A172 (cell line): ENCODE results near the gene EXOC5. TPM values are rescaled to one million over a fixed set of nuclear protein-coding genes. Genes with fewer than 3 reads are reported as not detected.
A peak's percentile ranks its signal among the peaks of the same experiment; 100 is the strongest.

Experiments used
- DNase-seq: peaks from one replicate; pipeline ENCODE4 v3.0.0-alpha.2; 2015; ENCODE audit warnings: low spot score
- total RNA-seq: library from RNA; depleted of rRNA; stranded (reverse); fragments of >200 nt; shearing (Covaris generic); gene quantifications from 2 replicates; pipeline ENCODE4 v1.2.3, GENCODE V29; 2014; rRNA removed

The EXOC5 gene, protein sequence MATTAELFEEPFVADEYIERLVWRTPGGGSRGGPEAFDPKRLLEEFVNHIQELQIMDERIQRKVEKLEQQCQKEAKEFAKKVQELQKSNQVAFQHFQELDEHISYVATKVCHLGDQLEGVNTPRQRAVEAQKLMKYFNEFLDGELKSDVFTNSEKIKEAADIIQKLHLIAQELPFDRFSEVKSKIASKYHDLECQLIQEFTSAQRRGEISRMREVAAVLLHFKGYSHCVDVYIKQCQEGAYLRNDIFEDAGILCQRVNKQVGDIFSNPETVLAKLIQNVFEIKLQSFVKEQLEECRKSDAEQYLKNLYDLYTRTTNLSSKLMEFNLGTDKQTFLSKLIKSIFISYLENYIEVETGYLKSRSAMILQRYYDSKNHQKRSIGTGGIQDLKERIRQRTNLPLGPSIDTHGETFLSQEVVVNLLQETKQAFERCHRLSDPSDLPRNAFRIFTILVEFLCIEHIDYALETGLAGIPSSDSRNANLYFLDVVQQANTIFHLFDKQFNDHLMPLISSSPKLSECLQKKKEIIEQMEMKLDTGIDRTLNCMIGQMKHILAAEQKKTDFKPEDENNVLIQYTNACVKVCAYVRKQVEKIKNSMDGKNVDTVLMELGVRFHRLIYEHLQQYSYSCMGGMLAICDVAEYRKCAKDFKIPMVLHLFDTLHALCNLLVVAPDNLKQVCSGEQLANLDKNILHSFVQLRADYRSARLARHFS
- 43.7 and 75.1 TPM in 2 replicates for total RNA-seq

DNA sequence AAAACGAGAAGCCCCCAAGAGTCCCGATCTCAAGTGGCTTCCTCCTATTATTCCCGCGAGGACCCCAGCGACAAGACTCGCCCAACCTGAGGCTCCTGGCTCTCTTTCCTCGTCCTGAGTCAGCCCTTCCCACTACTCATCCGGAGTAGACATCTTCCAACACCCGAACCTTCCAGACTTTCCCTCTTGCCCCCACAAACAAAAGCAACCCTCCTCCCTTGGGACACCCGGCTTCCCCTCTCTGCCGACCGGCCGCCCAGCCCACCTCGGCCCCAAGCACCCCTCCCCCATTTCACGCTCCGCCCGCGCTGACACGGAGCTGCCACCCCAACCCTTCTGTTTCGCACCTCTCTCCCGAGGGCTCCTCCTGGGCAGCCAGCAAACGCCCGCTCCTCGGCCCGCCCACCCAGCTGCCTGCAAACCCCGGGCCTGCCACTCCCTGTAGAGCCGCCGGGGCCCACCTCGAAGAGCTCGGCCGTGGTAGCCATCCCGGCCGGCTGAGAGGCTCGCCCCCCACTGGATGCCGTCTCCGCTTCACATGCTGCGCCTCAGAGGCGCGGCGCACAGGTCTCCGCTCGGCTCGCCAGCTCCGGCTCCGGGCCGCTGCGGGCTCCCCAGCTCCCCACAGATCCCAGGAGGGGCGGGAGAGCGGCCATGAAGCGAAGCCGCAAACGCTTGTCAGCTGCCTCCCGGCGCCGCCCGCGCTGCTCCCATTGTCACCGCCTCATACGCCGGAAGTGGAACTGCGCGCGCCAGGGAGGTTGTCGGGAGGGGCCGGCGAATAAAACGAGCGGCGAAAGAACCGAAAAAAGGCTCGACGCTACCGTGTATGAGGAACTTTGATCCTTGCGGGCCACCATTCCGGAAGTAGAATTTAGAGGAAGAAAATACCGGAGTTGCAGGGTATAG, at the start of gene EXOC5, which contains the start of gene AP5M1:
EXOC5 (minus strand) TSS at position 745 of the 909 bp plus-strand sequence; CDS start at position 488, 257 bp downstream.
AP5M1 (plus strand) TSS at position 811 of the 909 bp plus-strand sequence. CDS start 344 bp downstream, outside the sequence.
- peak; percentile 64 for DNase-seq

DNA sequence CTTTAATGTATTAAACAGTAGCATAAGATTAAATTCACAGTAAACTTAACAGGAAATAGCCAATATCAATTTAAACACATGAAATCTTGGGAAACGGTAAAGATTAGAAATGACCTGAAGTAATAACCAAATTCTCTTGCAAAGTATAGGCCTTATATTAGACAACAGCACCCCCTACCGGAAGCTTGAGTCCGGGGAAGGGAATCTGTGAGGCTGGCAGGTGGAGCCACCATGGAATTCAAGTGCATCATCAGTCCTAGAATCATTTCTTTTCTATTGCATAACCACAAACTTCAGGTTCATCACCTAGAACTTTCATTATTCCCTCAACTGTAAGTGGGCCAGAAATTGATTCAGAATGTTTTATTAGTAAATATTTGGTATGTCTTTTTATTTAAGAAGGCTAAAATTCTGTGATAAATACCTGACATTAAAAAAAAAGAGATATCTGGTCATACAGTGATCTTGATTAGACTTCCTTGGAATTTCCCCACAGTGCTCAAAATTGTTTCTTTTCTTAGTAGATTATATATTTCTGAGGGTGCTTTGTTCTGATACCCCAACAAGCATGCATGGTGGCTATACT, 48.6 kb upstream of the EXOC5 start:
- peak; percentile 41 for DNase-seq

DNA sequence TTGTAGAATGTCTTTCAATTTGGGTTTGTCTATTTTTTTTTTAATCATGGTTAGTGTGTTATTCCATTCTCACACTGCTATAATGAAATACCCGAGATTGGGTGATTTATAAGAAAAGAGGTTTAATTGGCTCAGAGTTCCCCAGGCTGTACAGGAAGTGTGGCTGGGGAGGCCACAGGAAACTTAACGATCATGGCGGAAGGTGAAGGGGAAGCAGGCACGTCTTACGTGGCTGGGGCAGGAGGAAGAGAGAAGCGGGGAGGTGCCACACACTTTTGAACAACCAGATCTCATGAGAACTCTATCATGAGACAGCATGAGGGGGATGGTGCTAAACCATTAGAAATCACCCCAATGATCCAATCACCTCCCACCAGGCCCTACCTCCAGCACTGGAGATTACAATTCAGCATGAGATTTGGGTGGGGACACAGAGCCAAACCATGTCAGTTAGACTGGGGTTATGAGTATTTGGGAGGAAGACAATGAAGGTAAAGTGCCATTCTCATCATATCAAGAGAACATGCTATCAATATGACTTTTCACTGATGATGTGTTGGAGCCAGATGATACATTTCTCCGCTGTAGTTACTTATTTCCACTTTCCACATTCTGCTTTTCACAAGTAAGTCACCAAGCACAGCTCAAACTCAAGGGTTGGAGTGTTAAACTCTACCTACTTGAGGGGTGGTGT, 45.8 kb upstream of the EXOC5 start:
- no peak for DNase-seq

DNA sequence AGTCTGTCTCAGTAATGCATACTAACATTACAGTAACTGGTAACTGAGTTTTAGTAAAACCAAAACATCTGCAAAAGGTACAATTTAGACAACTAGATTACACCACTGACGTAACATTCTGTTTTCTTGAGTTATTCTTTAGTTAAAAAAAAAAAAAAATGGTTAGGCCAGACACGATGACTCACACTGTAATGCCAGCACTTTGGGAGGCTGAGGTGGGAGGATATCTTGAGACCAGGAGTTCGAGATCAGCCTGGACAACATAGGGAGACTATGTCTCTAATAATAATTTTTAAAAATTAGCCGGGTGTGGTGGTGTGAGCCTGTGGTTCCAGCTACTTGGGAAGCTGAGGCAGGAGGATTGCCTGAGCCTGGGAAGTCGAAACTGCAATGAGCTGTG, 34.2 kb upstream of the EXOC5 start:
- no peak for DNase-seq

DNA sequence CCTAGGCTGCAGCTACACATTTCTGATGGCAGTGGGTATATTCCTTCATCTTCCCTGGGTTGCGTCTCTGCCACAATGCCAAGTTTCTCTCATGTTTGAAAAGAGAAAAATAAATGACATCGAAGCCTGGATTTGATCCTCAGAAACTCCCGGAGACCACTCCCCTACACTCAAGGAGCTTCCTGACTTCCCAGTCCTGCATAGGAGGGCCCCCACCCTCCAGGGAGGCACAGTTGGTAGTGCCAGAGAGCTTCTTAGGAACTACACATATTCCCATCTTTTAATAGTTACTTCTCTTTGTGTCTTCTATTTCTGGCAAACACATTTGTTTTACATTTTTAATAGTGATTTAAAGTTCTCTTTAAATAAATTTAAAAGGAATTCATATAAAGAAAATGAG, 30.8 kb upstream of the EXOC5 start:
- no peak for DNase-seq

DNA sequence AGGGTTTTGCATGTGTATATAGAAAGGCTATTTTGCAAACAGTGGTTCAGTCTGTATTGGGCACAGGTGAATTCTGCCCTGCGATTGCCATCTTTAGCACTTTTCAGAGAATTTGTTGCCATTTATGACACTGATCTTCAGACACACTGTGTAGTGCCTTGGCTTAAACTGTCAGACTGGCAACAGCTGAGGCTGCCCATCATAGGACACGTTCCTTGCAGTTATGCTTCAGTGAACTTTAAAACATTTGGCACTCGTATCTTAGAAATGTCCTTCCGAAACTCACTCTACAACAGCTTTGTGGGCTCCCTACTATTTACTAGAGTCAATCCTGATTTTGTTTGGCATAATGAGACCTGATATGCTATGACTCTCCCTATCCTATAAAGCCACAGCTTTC, 29.1 kb upstream of the EXOC5 start:
- no peak for DNase-seq

DNA sequence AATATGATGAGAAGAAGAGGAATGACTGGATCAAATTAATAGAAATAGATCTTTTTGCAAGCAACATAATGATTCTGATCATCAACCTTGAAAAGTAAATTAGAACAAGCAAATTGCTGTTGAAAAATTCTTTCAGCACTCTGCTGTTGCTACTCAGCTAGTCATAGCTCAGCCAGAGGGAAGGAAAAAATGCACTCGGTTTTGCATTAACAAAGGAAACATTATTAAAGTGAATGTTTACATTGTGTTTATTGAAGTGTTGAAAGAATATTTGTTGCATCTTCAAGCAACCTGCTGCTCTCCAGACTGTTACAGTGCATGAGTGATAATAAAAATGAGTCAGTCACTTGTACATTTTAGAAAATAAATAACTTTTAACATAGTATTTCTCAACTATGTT, 26.5 kb upstream of the EXOC5 start:
- no peak for DNase-seq

DNA sequence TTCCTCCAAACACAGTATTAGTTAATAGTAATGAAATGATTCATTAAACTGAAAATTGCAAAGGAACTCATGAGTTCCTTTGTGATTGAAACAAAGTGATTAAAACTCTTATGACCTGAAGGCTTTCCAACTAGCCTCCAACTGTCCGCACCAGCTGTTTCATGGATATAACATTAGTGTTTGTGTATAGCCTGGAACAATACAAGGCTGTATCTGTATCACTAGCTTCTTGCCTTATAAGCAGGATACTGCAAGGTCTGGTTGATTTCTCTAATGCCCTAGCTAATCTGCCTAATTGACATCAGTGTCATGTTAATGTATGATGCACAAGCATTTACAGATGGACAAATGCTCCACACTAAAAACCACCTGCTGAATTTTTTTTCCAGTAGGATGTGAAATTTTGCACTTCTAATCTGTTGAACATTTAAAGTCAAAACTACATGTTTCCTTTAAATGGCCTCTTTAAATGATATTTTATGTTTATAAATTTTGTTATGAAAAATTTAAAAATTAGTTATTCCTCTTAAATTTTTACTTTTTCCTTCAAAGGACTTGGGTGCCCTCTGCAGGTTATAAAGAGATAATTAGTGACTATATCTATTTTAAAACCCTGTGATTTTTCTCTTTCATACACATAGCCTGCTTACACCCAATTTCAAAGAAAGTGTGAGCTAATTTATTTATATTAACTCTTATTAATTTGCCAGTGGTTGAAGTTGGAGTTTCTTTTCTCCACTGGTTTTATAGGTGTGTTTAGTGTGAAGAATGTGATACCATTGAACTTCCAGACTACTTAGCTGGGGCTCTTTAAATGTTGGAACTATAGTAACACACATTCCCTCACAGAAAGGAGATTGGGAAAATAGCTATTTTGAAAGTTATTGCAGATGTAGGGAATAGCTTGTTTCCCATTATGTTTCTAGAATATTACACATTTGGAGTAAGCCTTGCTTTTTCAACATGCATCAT, 25.4 kb upstream of the EXOC5 start:
- DNase-seq: no peak

DNA sequence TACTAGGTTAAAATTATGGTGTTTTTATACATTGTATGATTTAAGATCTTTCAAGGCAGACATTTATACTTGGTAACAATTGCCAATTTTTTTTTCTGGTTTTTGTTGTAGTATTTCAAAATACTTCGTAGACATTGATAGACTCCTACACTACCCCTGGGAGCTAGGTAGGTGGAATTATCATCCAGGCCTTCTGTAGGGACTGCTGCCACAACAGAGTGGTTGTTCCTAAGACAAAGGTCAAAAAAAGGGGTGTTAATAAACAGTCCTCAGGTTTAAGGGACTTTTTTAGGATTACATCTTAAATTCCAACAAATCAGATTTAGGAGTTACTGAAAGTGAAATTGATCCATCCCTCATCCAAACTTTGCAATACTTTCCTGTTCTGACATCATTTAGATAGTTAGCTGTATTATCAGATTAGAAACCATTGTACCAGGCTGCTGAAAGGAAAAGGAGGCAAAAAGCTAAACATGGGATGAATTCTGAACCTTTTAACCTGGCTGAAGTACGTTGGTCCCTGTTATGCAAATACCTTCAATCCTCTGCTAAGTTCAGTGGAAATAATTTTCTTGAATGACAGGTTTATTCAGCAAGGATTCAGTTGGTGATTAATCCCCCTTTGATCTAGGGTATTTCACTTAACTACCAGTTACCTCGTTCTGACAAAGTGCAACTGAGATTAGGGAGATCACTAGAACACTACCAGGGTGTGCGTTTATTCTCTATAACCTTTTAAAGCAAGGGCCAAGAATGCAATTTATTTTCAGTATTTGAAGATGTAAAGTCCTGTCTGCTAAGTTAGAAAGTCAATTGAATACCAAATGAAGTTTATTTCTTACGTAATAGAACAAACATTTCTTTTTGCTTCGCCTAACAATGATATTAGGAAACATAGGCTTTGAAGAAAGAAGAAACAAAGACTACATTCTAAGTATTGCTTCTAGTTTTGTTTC, 23.3 kb upstream of the EXOC5 start:
- DNase-seq: no peak

DNA sequence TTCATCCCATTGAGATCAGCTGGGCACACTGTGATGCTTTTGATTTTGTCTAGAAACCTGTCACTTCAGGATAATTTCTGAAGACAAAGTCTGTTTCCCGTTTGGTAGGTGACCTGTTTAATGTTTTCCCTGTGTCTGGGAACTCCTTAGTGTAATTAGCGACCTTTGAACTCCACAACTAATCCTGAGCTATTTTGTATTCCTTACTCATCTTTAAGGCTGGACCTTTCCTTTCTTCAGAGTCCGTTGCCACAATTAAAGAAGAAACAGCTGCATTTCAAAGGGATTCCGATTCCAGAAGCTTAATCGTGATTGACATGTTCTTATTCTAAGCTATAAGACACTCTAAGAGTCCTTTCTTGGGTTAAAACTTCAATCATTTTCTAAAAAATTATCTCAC, 22.0 kb upstream of the EXOC5 start:
- DNase-seq: no peak

DNA sequence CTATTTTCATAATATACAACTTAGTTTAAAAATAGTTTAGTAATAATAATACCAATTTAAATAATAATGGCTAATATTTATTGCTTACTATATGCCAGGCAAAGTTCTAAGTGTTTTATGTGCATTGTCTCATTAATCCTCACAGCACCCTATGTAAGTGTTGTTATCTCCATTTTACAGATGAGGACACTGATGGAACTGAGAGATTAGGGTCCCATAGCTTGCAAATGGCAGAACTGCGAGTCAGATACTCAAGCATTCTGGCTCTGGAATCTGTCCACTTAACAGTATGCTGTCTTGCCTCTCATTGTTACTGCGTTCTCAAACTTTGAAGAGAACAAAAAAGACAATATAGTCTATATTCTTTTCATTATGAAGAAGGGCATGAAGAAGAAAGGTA, 19.0 kb upstream of the EXOC5 start:
- no peak for DNase-seq

DNA sequence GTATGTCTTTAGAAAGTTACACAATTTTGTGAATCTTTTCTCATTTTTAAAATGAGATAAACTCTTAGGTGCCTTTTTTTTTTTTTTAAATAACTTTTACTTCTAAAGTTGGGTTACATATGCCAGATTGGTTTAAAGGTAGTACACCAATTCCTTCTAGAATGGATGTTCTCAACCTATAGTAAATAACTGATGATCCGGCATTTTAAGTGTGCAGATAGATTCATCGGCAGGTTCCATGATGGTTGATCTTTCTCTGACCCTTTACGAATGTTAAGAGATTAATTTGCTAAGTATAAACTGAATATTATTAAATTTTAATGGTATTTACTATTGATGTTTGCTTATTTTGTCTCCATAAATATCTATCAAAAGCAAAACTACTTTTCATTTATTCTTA, 8.4 kb upstream of the EXOC5 start:
- DNase-seq: no peak

DNA sequence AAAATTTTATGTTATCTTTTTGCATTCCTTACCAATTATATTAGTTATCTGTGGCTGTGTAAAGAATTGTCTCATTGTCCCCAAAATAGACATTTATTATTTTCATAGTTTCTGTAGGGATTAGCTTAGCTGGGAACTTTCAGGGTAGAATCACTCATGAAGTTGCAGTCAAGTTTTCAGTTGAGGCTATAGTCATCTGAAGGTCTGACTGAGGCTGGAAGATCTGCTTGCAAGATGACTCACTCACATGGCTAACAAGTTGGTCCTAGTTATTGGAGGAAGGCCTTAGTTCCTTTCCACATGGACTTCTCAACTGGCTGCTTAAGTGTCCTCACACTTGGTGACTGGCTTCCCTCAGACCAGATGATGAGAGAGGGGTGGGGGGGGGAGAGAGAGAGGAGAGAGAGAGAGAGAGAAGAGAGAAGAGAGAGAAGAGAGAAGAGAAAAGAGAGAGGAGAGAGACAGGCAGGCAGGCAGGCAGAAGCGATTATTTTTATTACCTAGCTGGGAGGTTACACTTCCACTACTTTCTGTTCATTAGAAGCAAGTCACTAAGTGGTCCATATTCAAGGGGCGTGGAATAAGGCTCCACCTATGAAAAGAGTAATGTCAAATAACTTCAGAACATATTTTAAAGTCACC, 6.4 kb upstream of the EXOC5 start:
- DNase-seq: no peak

DNA sequence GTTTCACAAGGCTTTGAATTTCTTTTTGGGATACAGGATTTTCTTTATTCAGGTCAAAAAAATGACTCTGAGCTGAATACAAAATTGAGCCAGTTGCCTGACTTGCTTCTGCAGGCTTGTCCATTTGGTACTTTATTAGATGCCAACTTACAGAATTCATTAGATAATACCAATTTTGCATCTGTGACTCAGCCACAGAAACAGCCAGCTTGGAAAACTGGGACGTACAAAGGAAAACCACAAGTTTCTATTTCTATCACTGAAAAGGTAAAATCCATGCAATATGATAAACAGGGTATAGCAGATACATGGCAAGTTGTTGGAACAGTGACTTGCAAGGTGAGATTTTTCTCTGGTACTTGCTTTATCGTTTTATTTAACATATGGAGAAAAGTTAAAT, 5.8 kb upstream of the EXOC5 start:
- no peak for DNase-seq

DNA sequence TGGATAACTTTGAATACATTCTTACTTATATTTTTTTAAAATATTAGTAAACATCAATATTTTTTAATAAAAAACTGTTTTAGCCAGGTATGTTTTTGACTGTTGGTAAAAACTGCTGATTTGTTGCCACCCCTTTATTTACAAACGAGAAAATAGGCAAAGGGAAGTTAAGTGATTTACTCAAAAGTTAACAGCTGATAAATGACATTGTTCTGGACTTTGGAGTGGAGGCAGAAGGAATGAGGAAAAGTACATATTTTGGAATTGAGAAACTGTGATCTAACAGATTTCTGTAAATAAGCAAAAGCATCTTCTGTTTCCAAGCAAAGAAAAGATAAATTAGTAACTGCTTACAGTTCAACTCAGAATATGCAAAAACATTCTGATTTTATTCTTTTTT, 4.5 kb upstream of the EXOC5 start:
- DNase-seq: no peak

DNA sequence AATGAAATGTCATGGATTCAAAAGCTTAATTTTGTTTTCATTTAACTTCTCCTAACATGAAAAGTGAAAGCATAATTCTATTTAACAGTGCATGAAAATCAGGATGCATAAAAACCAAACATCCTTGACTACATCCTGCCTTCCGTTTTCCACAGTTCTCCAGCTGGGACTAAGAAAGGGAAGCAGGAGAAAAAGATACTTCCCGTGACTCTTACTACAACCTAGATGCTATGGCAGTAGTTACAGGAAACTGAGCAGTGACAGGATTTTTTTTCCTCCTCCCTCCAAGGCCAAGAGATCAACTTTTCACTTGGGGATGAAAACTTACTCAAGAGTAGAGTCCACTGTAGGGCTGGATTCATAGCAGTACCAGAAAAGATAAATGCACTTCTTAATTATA, 2.6 kb downstream of the EXOC5 start:
- DNase-seq: no peak

DNA sequence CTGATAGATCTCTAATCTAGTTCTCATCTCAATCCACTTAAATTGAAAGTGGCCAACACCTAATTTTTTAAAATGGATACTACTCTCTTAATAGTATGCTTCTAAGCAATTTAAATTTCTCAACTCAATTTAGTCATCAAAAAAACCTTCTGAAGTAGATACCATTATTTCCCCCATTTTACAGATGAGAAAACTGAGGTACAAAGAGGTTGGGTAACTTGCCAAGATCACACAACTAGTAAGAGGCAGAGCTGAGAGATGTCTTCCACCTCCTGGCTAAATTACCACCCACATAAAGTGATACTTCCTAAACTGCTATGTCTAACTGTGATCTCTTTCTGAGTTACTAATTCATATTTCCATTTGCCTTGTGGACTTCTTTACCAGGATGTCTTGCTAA, 6.6 kb downstream of the EXOC5 start:
- no peak for DNase-seq

DNA sequence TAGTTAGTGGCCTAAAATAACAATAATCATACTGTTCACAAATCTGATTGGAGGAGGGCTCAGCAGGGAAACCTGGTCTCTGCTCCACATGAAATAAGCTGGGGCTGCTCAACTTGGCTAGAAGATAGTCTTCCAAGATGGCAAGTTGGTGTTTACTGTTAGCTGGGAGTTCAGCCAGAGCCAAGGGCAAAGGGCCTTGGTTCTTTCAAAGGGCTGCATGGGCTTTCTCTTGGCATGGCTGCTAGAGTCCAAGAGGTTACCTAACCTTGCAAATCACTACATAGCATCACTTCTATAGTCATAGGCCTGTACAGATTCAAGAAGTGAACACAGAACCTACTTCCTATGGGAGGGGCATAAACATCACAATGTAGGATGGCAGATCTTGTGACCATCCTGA, 7.1 kb downstream of the EXOC5 start:
- DNase-seq: no peak
